Measurements from ENCODE around the gene RNPEP.
"Not testable (repeated sequence)": the region's sequence is repeated elsewhere in the genome, so short reads cannot be mapped to it uniquely, and the experiment has no call there.

The RNPEP gene

GRCh38 chr1:202013603-202014002 is 31.2 kb downstream of the RNPEP start:
- Mint-ChIP-seq H3K27me3 (peaks cover 20% of the 10 kb centered on the region), H3K36me3 (no peaks in the 10 kb centered on the region), H3K9me3 (no peaks in the 10 kb centered on the region), H3K4me3 (no peak overlapping the region), H3K27ac (no peak overlapping the region), H3K4me1 (peaks cover 14% of the 10 kb centered on the region)
- no peak for ATAC-seq

- Mint-ChIP-seq H3K36me3 (no peaks in the 10 kb centered on the region), H3K4me3 (no peak overlapping the region), H3K27me3 (peaks cover 25% of the 10 kb centered on the region), H3K9me3 (no peaks in the 10 kb centered on the region), H3K4me1 (peaks cover 14% of the 10 kb centered on the region), H3K27ac (no peak overlapping the region)
- ATAC-seq, result no peak
Observed at GRCh38 chr1:202014060-202014459, 31.6 kb downstream of the RNPEP start.

- Mint-ChIP-seq H3K9me3 (no peaks in the 10 kb centered on the region), H3K27me3 (peaks cover 35% of the 10 kb centered on the region), H3K36me3 (no peaks in the 10 kb centered on the region), H3K4me1 (peaks cover 4% of the 10 kb centered on the region), H3K27ac (no peak overlapping the region), H3K4me3 (no peak overlapping the region)
- ATAC-seq, result no peak
Observed at GRCh38 chr1:202014915-202015661, 32.6 kb downstream of the RNPEP start.

GRCh38 chr1:202015662-202015937 is 33.2 kb downstream of the RNPEP start:
- Mint-ChIP-seq H3K27me3 (peaks cover 36% of the 10 kb centered on the region), H3K4me1 (no peaks in the 10 kb centered on the region), H3K36me3 (no peaks in the 10 kb centered on the region), H3K4me3 (no peak overlapping the region), H3K9me3 (no peaks in the 10 kb centered on the region), H3K27ac (no peak overlapping the region)
- no peak for ATAC-seq

- no peak for ATAC-seq
- Mint-ChIP-seq H3K4me1 (no peaks in the 10 kb centered on the region), H3K27ac (no peak overlapping the region), H3K4me3 (no peak overlapping the region), H3K27me3 (peaks cover 37% of the 10 kb centered on the region), H3K9me3 (no peaks in the 10 kb centered on the region), H3K36me3 (no peaks in the 10 kb centered on the region)
Observed at GRCh38 chr1:202016022-202016810, 33.8 kb downstream of the RNPEP start.

- no peak overlapping the region for H3K4me3 Mint-ChIP-seq
- peaks cover 46% of the 10 kb centered on the region for H3K27me3 Mint-ChIP-seq
- no peaks in the 10 kb centered on the region for H3K36me3 Mint-ChIP-seq
- ATAC-seq, result no peak
- H3K9me3 Mint-ChIP-seq, result no peaks in the 10 kb centered on the region
- no peaks in the 10 kb centered on the region for H3K4me1 Mint-ChIP-seq
- H3K27ac Mint-ChIP-seq, result no peak overlapping the region
Observed at GRCh38 chr1:202016811-202017748, 34.6 kb downstream of the RNPEP start.

DNA sequence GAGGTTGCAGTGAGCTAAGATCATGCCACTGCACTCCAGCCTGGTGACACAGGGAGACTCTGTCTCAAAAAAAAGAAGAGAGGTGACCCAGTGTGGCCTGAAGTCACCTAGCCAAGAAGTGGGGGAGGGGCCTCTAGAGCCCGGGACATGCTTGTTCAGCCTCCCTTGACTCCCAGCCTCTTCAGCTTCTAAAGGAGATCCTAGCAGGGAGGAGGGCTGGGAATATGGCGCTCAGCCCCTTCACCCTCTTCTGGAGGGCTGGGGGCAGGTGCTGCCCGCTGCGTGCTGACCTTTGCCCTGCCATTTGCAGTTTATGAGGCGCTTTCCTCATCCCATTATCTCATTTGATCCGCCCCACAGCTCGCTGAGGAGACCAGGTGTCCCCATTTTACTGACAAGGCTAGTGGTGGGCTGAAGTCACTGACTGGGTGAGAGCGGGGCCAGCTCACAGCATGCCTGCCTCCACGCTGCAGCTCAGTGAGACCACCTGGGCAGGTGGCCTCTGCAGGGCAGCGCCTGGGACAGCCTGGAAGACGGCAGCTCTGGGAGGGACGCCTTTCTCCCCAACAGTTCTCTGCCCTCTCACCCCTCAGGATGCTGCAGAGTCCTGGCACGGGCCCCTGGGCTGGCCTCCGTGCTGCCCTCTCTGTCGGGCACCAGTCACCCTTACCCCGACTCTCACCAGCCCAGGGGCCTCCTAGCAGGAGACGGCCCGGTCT is 35.5 kb downstream of the RNPEP start:
- H3K36me3 Mint-ChIP-seq, result no peaks in the 10 kb centered on the region
- peaks cover 50% of the 10 kb centered on the region for H3K27me3 Mint-ChIP-seq
- no peaks in the 10 kb centered on the region for H3K4me1 Mint-ChIP-seq
- H3K27ac Mint-ChIP-seq, result no peak overlapping the region
- ATAC-seq, result no peak
- no peak overlapping the region for H3K4me3 Mint-ChIP-seq
- no peaks in the 10 kb centered on the region for H3K9me3 Mint-ChIP-seq

DNA sequence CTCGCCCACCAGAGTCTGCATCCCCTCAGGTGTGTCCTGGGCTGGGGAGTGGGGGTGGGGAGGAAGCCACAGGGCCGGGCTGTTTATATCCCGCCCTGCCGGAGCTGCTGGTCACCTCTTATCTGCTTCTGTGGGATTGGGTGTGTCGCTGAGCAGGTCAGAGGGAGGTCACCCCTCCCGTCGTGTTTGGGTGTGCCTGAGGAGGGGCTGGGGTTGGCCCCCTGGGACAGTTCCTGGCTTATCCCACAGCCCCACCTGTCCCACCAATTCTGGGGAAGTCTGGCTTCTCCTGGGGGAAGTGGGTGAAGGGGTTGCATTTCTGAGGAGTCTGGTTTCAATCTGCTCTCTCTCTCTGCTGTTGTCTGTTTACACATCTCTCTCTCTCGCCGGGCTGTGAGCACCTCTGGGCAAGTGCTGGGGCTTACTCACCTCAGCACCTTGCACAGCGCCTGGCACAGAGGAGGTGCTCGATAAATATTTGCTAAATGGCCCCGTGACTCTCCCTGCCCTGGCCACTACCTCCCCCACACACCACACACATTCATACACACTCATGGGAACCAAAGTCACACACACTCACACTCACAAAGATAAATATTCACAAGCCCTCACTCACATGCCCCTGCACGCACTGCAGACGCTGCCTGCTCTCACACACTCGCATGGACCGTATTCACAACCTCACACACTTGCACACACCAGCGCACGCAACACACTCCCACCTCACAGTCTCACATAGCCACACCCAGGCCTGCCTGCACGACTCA is 36.2 kb downstream of the RNPEP start:
- Mint-ChIP-seq H3K36me3 (no peaks in the 10 kb centered on the region), H3K4me1 (no peaks in the 10 kb centered on the region), H3K27me3 (peaks cover 58% of the 10 kb centered on the region), H3K9me3 (no peaks in the 10 kb centered on the region), H3K27ac (no peak overlapping the region), H3K4me3 (no peak overlapping the region)
- ATAC-seq, result no peak

DNA sequence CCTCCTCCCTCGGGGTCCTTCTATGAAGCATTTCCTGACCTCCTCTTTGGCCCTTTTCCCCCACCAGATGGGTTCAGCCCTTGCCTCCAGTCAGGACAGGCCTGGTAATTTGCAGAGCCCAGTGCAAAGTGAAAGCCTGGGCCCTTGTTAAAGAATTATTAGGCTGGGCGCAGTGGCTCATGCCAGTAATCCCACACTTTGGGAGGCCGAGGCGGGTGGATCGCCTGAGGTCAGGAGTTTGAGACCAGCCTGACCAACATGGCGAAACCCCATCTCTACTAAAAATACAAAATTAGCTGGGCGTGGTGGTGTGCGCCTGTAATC is 36.7 kb downstream of the RNPEP start:
- not testable (repeated sequence) for H3K4me1 Mint-ChIP-seq, ATAC-seq, H3K27ac Mint-ChIP-seq, H3K36me3 Mint-ChIP-seq, H3K4me3 Mint-ChIP-seq, H3K9me3 Mint-ChIP-seq
- peaks cover 58% of the 10 kb centered on the region for H3K27me3 Mint-ChIP-seq

- Mint-ChIP-seq H3K4me3 (no peak overlapping the region), H3K27me3 (peaks cover 43% of the 10 kb centered on the region), H3K9me3 (no peaks in the 10 kb centered on the region), H3K36me3 (no peaks in the 10 kb centered on the region), H3K27ac (no peak overlapping the region), H3K4me1 (no peaks in the 10 kb centered on the region)
- peak; percentile 24 for ATAC-seq
Observed at GRCh38 chr1:202023001-202023433, 40.6 kb downstream of the RNPEP start.

- Mint-ChIP-seq H3K4me1 (no peaks in the 10 kb centered on the region), H3K4me3 (no peak overlapping the region), H3K9me3 (no peaks in the 10 kb centered on the region), H3K27ac (no peak overlapping the region), H3K27me3 (no peaks in the 10 kb centered on the region), H3K36me3 (no peaks in the 10 kb centered on the region)
- no peak for ATAC-seq
Observed at GRCh38 chr1:202029171-202029665, 46.8 kb downstream of the RNPEP start.

DNA sequence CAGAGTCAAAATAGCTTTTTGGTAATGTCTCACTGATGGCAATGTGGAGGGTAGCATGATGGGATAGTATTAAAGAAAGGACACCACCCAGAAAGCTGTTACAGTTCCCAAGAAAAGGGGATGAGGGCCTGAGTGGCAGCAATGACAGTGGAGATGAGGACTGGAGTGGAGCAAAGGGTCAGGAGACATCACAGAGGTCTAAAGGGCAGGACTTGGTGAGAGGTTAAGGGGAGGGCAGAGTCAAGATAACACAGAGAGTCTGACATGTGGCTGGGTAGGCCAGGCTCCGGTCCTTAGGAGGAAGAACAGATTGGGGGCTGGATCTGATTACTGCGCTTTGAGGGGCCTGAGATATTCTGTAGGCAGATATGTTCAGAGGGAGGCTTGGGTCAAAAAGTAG is 47.3 kb downstream of the RNPEP start:
- Mint-ChIP-seq H3K4me3 (no peak overlapping the region), H3K27me3 (no peaks in the 10 kb centered on the region), H3K9me3 (no peaks in the 10 kb centered on the region), H3K27ac (no peak overlapping the region), H3K4me1 (no peaks in the 10 kb centered on the region), H3K36me3 (no peaks in the 10 kb centered on the region)
- no peak for ATAC-seq

DNA sequence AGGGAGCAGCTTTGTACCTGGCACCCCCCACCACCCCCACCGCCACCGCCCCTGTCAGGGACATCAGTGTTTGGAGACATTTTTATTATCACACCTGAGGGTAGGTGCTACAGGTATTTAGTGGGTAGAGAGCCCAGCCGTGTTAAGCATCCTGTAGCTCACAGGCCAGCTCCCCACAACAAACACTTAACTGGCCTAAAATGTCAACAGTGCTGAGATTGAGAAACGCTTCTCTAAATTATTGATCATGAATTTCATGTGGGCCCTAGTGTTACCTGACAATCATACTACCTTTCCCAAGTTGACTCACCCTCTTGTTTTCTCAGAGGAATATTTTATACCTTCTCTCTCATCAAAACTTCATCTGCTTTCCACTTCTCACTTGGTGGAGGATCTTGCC is 49.3 kb downstream of the RNPEP start:
- no peaks in the 10 kb centered on the region for H3K9me3 Mint-ChIP-seq
- no peaks in the 10 kb centered on the region for H3K36me3 Mint-ChIP-seq
- no peak overlapping the region for H3K4me3 Mint-ChIP-seq
- ATAC-seq, result no peak
- no peaks in the 10 kb centered on the region for H3K4me1 Mint-ChIP-seq
- H3K27ac Mint-ChIP-seq, result no peak overlapping the region
- no peaks in the 10 kb centered on the region for H3K27me3 Mint-ChIP-seq

DNA sequence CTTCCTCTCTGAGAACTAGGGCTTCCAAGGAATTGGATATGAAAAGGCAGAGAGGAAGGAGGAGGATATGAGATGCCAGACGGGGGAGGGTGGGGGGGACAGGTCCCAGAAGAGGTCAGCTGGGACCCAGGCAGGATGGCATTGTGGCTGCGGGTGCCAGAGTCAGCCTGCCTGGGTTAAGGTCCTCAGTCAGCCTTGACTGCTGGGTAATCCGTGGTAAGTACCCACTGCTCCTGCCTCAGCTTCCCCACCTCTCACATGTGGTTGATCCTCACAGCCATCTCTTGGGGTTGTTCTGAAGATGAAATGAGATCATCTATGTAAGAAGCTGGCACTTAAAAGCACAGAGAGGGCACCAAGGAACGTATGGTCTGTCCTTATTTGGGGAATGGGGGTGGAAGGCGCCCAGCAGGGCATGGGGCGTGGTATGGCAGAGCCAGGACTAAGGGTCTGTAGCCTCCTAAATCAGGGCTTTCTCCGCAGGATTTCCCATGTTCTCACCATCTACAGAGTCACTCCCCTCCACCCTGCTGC is 51.8 kb downstream of the RNPEP start:
- no peak for ATAC-seq

More for the DNA sequence above, 51.8 kb downstream of the RNPEP start:
- Mint-ChIP-seq H3K27me3 (no peaks in the 10 kb centered on the region), H3K4me1 (no peaks in the 10 kb centered on the region), H3K36me3 (no peaks in the 10 kb centered on the region), H3K9me3 (peaks cover 3% of the 10 kb centered on the region), H3K27ac (no peak overlapping the region), H3K4me3 (no peak overlapping the region)
